Progenitor cell of endocrine pancreas (in vitro differentiated cells): ENCODE results near the gene PCDHB12. TPM values are rescaled to one million over a fixed set of nuclear protein-coding genes. Genes with fewer than 3 reads are reported as not detected.
"Not testable (repeated sequence)": the region's sequence is repeated elsewhere in the genome, so short reads cannot be mapped to it uniquely, and the experiment has no call there.

Source experiments
- DNase-seq: peaks from one replicate; pipeline ENCODE4 v3.0.0; 2021; ENCODE audit warnings: low spot score; ENCODE audit not compliant: unreplicated experiment
- H3K27ac Mint-ChIP-seq: 2 replicates; pipeline ENCODE4 v1.8.0; 2021; ENCODE audit warnings: mild to moderate bottlenecking, moderate library complexity, mixed read lengths
- H3K27me3 Mint-ChIP-seq: 2 replicates; pipeline ENCODE4 v1.8.0; 2021; ENCODE audit warnings: mixed read lengths
- H3K36me3 Mint-ChIP-seq: 2 replicates; pipeline ENCODE4 v1.8.0; 2022; ENCODE audit warnings: mixed read lengths; ENCODE audit not compliant: insufficient read depth
- H3K4me1 Mint-ChIP-seq: 2 replicates; pipeline ENCODE4 v1.8.0; 2021; ENCODE audit warnings: low read depth, mixed read lengths
- H3K4me3 Mint-ChIP-seq: 2 replicates; pipeline ENCODE4 v1.8.0; 2021; ENCODE audit warnings: low read depth, mild to moderate bottlenecking, moderate library complexity, mixed read lengths
- H3K9me3 Mint-ChIP-seq: 2 replicates; pipeline ENCODE4 v1.8.0; 2021; ENCODE audit warnings: low read depth, mixed read lengths
- total RNA-seq: library from RNA; stranded (reverse); gene quantifications from 2 replicates; pipeline ENCODE4 v1.2.1, GENCODE V29; 2021
- TF ChIP-seq, protein P1 (sequence below): fragments of 200-600 bp; sonication (generic); IDR thresholded peaks from one replicate; pipeline ENCODE4 v1.5.0; 2021; ENCODE audit warnings: antibody characterized with exemption, mild to moderate bottlenecking; ENCODE audit not compliant: unreplicated experiment

The PCDHB12 gene
- total RNA-seq, 1 donor from 2014 or later = 5.4 TPM

DNA sequence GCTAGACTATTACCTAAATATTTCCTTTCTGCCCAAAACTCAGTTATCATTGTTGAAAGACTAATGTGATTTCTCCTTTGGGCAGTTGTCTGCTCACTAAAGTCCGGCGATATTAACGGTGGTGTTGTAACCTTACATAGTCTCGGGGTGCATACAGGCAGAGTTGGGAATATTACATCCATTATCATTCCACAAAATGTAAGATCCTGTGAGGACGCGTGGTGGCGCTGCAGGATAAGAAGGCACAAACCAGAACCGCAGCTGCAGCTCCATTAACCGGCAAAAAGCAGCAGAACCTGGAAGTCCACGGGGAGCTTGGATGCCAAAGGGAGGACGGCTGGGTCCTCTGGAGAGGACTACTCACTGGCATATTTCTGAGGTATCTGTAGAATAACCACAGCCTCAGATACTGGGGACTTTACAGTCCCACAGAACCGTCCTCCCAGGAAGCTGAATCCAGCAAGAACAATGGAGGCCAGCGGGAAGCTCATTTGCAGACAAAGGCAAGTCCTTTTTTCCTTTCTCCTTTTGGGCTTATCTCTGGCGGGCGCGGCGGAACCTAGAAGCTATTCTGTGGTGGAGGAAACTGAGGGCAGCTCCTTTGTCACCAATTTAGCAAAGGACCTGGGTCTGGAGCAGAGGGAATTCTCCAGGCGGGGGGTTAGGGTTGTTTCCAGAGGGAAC is 5.3 kb downstream of the PCDHB12 start, which contains the start of gene PCDHB13:
Gene PCDHB13, plus strand, starts transcription at position 264 of the 684 bp plus-strand sequence. Its CDS starts 205 bp downstream, at position 469.
- Mint-ChIP-seq H3K4me3 (peak within 1 kb of the TSS; percentile 60), H3K9me3 (peaks cover 46% of the 10 kb centered on the region), H3K36me3 (peaks cover 45% of the 10 kb centered on the region)
- TF ChIP-seq, protein P1, sequence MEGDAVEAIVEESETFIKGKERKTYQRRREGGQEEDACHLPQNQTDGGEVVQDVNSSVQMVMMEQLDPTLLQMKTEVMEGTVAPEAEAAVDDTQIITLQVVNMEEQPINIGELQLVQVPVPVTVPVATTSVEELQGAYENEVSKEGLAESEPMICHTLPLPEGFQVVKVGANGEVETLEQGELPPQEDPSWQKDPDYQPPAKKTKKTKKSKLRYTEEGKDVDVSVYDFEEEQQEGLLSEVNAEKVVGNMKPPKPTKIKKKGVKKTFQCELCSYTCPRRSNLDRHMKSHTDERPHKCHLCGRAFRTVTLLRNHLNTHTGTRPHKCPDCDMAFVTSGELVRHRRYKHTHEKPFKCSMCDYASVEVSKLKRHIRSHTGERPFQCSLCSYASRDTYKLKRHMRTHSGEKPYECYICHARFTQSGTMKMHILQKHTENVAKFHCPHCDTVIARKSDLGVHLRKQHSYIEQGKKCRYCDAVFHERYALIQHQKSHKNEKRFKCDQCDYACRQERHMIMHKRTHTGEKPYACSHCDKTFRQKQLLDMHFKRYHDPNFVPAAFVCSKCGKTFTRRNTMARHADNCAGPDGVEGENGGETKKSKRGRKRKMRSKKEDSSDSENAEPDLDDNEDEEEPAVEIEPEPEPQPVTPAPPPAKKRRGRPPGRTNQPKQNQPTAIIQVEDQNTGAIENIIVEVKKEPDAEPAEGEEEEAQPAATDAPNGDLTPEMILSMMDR = peak; percentile 23
- DNase-seq, H3K27me3 Mint-ChIP-seq, H3K4me1 Mint-ChIP-seq, H3K27ac Mint-ChIP-seq: not testable (repeated sequence)

- not testable (repeated sequence) for H3K27me3 Mint-ChIP-seq, H3K4me3 Mint-ChIP-seq, DNase-seq, H3K27ac Mint-ChIP-seq, H3K4me1 Mint-ChIP-seq
- peaks cover 43% of the 10 kb centered on the region for H3K36me3 Mint-ChIP-seq
- H3K9me3 Mint-ChIP-seq = peaks cover 45% of the 10 kb centered on the region
Measured at GRCh38 chr5:141214583-141214982, 6.1 kb downstream of the PCDHB12 start.

- H3K27ac Mint-ChIP-seq, DNase-seq, H3K4me3 Mint-ChIP-seq, H3K27me3 Mint-ChIP-seq, H3K4me1 Mint-ChIP-seq: not testable (repeated sequence)
- Mint-ChIP-seq H3K36me3 (peaks cover 40% of the 10 kb centered on the region), H3K9me3 (peaks cover 45% of the 10 kb centered on the region)
Measured at GRCh38 chr5:141215504-141215903, 7.0 kb downstream of the PCDHB12 start.

GRCh38 chr5:141216035-141216434 is 7.5 kb downstream of the PCDHB12 start:
- peaks cover 43% of the 10 kb centered on the region for H3K9me3 Mint-ChIP-seq
- peaks cover 39% of the 10 kb centered on the region for H3K36me3 Mint-ChIP-seq
- not testable (repeated sequence) for H3K27me3 Mint-ChIP-seq, H3K4me3 Mint-ChIP-seq, DNase-seq, H3K27ac Mint-ChIP-seq, H3K4me1 Mint-ChIP-seq

DNA sequence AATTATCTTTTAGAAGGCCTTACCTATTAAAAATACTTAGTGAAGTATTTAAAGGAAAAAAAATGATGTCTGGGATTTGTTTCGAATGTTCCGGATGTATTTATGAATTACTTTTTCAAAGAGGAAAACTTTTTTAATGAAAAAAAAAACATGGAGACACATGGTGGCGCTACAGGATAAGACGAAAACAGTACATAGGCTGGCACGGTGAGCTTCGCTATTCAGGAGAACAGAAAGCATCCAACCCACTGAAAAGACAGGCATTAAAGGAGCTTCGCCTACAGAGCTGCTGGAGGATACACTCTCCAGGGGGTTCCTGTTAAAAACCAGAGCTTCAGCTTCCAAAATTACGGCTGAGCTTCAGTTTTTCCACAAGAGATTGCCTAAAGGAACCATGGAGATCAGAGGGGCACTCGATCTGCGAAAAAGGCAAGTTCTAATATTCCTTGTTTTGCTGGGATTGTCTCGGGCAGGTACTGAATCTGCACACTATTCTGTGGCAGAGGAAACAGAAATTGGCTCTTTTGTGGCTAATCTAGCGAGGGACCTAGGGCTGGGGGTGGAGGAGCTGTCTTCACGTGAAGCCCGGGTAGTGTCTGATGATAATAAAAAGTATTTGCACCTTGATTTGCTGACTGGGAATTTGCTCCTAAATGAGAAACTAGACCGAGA is 14.7 kb downstream of the PCDHB12 start, which contains the start of gene PCDHB14:
Gene PCDHB14, plus strand, starts transcription at position 232 of the 672 bp plus-strand sequence. Its CDS starts 163 bp downstream, at position 395.
- TF ChIP-seq, protein P1 = peak; percentile 48
- Mint-ChIP-seq H3K4me1 (no peaks in the 10 kb centered on the region), H3K27me3 (no peaks in the 10 kb centered on the region), H3K4me3 (peak within 1 kb of the TSS; percentile 65), H3K27ac (peak within 1 kb of the TSS; percentile 44), H3K9me3 (peaks cover 34% of the 10 kb centered on the region), H3K36me3 (peaks cover 39% of the 10 kb centered on the region)
- DNase-seq = no peak

DNA sequence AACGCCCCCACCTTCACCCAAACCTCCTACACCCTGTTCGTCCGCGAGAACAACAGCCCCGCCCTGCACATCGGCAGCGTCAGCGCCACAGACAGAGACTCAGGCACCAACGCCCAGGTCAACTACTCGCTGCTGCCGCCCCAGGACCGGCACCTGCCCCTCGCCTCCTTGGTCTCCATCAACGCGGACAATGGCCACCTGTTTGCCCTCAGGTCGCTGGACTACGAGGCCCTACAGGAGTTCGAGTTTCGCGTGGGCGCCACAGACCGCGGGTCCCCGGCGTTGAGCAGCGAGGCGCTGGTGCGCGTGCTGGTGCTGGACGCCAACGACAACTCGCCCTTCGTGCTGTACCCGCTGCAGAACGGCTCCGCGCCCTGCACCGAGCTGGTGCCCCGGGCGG is 16.3 kb downstream of the PCDHB12 start:
- DNase-seq, H3K27me3 Mint-ChIP-seq, H3K27ac Mint-ChIP-seq, H3K4me1 Mint-ChIP-seq, H3K4me3 Mint-ChIP-seq: not testable (repeated sequence)
- Mint-ChIP-seq H3K9me3 (peaks cover 29% of the 10 kb centered on the region), H3K36me3 (peaks cover 31% of the 10 kb centered on the region)

DNA sequence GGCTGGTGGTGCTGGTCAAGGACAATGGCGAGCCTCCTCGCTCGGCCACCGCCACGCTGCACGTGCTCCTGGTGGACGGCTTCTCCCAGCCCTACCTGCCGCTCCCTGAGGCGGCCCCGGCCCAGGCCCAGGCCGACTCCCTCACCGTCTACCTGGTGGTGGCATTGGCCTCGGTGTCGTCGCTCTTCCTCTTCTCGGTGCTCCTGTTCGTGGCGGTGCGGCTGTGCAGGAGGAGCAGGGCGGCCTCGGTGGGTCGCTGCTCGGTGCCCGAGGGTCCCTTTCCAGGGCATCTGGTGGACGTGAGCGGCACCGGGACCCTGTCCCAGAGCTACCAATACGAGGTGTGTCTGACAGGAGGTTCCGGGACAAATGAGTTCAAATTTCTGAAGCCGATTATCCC is 16.9 kb downstream of the PCDHB12 start:
- H3K4me1 Mint-ChIP-seq, H3K27me3 Mint-ChIP-seq, H3K27ac Mint-ChIP-seq, H3K4me3 Mint-ChIP-seq, DNase-seq: not testable (repeated sequence)
- Mint-ChIP-seq H3K9me3 (peaks cover 25% of the 10 kb centered on the region), H3K36me3 (peaks cover 29% of the 10 kb centered on the region)
